MM.1S (cell line): ENCODE data around the gene VGLL4.

Experiments used
- CTCF ChIP-seq: fragments of 300-600 bp; sonication (generic); IDR thresholded peaks from 2 replicates; pipeline ENCODE4 v1.5.1; 2016; ENCODE audit warnings: antibody characterized with exemption, low read length, mixed read lengths
- EZH2 ChIP-seq: fragments of 300-600 bp; sonication (generic); optimal IDR thresholded peaks from 2 replicates; pipeline ENCODE3; 2017; ENCODE audit warnings: low read depth, mild to moderate bottlenecking, antibody characterized with exemption, low read length, mixed read lengths

GRCh38 chr3:11607816-11608215 is 35.9 kb downstream of the VGLL4 start:
- TF ChIP-seq CTCF = no peak
- TF ChIP-seq EZH2 = no peak
